ENCODE measurements around the gene CYP4F3. TPM values are rescaled to one million over a fixed set of nuclear protein-coding genes. Genes with fewer than 3 reads are reported as not detected.

CYP4F3 gene
- total and polyA plus RNA-seq, 2 donors from 2014 or later = 2.2 to 17.9 TPM

DNA sequence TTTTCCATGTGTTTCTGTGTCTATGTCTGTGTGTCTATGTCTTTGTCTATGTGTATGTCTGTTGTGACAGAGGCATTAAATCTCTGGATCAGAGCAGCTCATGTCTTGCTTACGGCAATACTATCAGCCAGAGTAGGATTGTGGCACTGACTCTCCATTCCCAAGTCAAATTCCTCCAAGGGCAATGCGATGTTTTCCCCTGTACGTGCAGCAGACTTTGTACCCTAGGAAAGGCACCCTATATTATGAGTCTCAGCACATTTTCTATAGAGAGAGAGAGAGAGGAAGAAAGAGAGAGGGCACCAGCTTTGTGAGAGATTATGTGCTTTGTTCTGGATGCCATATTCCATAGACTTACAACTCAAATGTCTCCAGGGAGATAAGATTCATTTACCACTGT lies 11.1 kb downstream of the CYP4F3 start:
- no peak for FAIRE-seq
- no peaks in the 10 kb centered on the region for H3K9me3 ChIP-seq (ENCODE audit: control insufficient read depth in 2 of 3, insufficient read depth in 1 of 3, low read length in 3 of 3)

DNA sequence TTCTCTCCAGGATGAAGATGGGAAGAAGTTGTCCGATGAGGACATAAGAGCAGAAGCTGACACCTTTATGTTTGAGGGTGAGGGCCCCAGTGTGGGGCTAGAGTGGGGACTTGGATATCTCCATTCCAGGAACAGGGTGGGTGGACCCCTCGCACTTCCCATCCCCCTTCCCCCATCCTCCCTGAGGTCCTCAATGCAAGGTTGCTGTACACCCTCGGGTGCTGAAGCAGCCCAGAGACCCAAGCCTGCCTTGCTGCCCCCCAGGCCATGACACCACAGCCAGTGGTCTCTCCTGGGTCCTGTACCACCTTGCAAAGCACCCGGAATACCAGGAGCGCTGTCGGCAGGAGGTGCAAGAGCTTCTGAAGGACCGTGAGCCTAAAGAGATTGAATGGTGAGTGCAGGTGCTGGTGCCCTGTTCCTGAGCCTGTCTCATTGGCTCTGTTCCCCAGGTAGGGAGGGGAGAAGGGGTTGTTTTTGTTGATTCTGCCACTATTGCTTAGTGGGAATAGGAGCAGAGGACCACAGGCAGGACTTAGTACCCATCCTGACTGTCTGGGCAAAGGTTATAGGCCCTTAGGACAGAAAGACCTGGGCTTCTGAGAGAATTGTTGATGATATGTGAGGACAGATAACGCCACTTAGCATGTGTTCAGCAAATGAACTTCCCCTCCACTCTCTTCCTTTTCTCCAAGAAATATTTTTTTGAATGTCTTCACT lies 12.0 kb downstream of the CYP4F3 start:
- Histone ChIP-seq H3K27me3 (ENCODE audit: control insufficient read depth, insufficient read depth, low read length) (no peaks in the 10 kb centered on the region), H3K27ac (ENCODE audit: low read depth in 2 of 2, low read length in 2 of 2) (no peak overlapping the region), H3K4me3 (ENCODE audit: low read length in 3 of 3) (no peak overlapping the region), H3K4me1 (ENCODE audit: control insufficient read depth in 2 of 3, insufficient read depth in 2 of 3, low read depth in 1 of 3, low read length in 3 of 3) (no peaks in the 10 kb centered on the region), H3K9ac (ENCODE audit: low read length in 3 of 3) (no peak overlapping the region), H3K36me3 (ENCODE audit: control insufficient read depth in 2 of 3, insufficient read depth in 3 of 3, low read length in 3 of 3) (peaks cover 0 to 3% (median 0%) of the 10 kb centered on the region in 3 donors), H3K9me3 (ENCODE audit: control insufficient read depth in 2 of 3, insufficient read depth in 1 of 3, low read length in 3 of 3) (no peaks in the 10 kb centered on the region)
- FAIRE-seq (no peak), DNase-seq (no peak)
- intact Hi-C loops (cut with DNase I) = no loop called here
- TF ChIP-seq, protein P1, sequence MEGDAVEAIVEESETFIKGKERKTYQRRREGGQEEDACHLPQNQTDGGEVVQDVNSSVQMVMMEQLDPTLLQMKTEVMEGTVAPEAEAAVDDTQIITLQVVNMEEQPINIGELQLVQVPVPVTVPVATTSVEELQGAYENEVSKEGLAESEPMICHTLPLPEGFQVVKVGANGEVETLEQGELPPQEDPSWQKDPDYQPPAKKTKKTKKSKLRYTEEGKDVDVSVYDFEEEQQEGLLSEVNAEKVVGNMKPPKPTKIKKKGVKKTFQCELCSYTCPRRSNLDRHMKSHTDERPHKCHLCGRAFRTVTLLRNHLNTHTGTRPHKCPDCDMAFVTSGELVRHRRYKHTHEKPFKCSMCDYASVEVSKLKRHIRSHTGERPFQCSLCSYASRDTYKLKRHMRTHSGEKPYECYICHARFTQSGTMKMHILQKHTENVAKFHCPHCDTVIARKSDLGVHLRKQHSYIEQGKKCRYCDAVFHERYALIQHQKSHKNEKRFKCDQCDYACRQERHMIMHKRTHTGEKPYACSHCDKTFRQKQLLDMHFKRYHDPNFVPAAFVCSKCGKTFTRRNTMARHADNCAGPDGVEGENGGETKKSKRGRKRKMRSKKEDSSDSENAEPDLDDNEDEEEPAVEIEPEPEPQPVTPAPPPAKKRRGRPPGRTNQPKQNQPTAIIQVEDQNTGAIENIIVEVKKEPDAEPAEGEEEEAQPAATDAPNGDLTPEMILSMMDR (IDR thresholded peaks at IDR 0.05; ENCODE audit: borderline replicate concordance, extremely low read depth, insufficient read depth) = no peak

More for the DNA sequence above, 11.1 kb downstream of the CYP4F3 start:
- Histone ChIP-seq H3K4me1 (ENCODE audit: control insufficient read depth in 2 of 3, insufficient read depth in 2 of 3, low read depth in 1 of 3, low read length in 3 of 3) (no peaks in the 10 kb centered on the region), H3K4me3 (ENCODE audit: low read length in 3 of 3) (no peak overlapping the region), H3K36me3 (ENCODE audit: control insufficient read depth in 2 of 3, insufficient read depth in 3 of 3, low read length in 3 of 3) (peaks cover 0 to 3% (median 0%) of the 10 kb centered on the region in 3 donors), H3K27me3 (ENCODE audit: control insufficient read depth, insufficient read depth, low read length) (no peaks in the 10 kb centered on the region), H3K9ac (ENCODE audit: low read length in 3 of 3) (no peak overlapping the region), H3K27ac (ENCODE audit: low read depth in 2 of 2, low read length in 2 of 2) (no peak overlapping the region)
- TF ChIP-seq, protein P1 (IDR thresholded peaks at IDR 0.05; ENCODE audit: borderline replicate concordance, extremely low read depth, insufficient read depth) = no peak
- intact Hi-C loops (cut with DNase I) = no loop called here
- no peak for DNase-seq

DNA sequence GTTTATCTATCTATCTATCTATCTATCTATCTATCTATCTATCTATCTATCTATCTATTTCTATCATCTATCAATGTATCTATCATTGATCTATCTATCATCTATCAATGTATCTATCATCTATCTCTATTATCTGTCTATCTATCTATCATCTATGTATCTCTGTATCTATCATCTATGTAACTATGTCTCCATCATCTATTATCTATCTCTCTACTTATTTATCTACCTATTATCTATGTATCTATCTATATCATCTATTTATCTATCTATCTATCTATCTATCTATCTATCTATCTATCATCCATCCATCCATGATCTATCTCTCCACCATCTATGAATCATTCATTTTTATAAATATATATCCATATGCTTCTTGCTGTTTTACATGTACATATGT lies 15.8 kb downstream of the CYP4F3 start:
- TF ChIP-seq, protein P1 (IDR thresholded peaks at IDR 0.05; ENCODE audit: borderline replicate concordance, extremely low read depth, insufficient read depth) = no peak
- intact Hi-C loops (cut with DNase I) = no loop called here
- Histone ChIP-seq H3K27ac (ENCODE audit: low read depth in 2 of 2, low read length in 2 of 2) (no peak overlapping the region), H3K36me3 (ENCODE audit: control insufficient read depth in 2 of 3, insufficient read depth in 3 of 3, low read length in 3 of 3) (peaks cover 0 to 3% (median 0%) of the 10 kb centered on the region in 3 donors), H3K4me3 (ENCODE audit: low read length in 3 of 3) (no peak overlapping the region), H3K27me3 (ENCODE audit: control insufficient read depth, insufficient read depth, low read length) (no peaks in the 10 kb centered on the region), H3K9ac (ENCODE audit: low read length in 3 of 3) (no peak overlapping the region), H3K4me1 (ENCODE audit: control insufficient read depth in 2 of 3, insufficient read depth in 2 of 3, low read depth in 1 of 3, low read length in 3 of 3) (no peaks in the 10 kb centered on the region), H3K9me3 (ENCODE audit: control insufficient read depth in 2 of 3, insufficient read depth in 1 of 3, low read length in 3 of 3) (no peaks in the 10 kb centered on the region)
- no peak for FAIRE-seq
- no peak for DNase-seq
